ENCODE data around the gene SPATA12.

Gene SPATA12

DNA sequence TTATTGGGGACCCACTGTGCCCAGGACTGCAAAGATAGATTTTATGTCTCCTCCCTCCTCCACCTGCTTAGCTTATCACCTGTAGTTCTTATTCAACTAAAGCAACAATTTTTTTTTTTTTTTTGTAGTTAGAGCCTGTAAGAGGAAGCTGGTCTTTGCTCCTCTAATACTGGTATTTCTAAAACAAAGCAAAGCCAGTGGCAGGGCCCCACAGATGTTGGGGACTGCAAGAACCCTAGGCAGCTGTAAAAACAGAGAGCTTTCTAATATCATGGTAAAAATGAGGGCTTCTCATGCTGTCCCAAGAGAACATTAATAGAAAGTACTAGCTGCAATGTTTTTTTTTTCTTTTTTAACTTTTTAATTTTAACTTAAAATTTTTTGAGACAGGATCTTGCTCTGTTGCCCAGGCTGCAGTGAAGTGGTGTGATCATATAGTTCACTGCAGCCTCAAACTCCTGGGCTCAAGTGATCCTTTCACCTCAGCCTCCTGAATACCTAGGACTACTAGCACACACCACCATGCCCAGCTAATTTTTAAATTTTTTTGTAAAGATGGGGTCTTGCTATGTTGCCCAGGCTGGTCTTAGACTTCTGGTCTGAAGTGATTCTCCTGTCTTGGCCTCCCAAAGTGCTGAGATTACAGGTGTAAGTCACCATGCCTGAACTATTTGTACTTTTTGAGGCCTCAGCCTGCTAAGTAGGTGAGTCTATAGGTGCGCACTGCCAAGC, 27.1 kb downstream of the SPATA12 start:
- no peak overlapping the region for H3K4me3 ChIP-seq (ENCODE audit: low read length)
- no peak for DNase-seq (ENCODE audit: low read depth)
- TF ChIP-seq, protein P1, sequence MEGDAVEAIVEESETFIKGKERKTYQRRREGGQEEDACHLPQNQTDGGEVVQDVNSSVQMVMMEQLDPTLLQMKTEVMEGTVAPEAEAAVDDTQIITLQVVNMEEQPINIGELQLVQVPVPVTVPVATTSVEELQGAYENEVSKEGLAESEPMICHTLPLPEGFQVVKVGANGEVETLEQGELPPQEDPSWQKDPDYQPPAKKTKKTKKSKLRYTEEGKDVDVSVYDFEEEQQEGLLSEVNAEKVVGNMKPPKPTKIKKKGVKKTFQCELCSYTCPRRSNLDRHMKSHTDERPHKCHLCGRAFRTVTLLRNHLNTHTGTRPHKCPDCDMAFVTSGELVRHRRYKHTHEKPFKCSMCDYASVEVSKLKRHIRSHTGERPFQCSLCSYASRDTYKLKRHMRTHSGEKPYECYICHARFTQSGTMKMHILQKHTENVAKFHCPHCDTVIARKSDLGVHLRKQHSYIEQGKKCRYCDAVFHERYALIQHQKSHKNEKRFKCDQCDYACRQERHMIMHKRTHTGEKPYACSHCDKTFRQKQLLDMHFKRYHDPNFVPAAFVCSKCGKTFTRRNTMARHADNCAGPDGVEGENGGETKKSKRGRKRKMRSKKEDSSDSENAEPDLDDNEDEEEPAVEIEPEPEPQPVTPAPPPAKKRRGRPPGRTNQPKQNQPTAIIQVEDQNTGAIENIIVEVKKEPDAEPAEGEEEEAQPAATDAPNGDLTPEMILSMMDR (conservative IDR thresholded peaks at IDR 0.05; ENCODE audit: low read depth, low read length), result no peak

DNA sequence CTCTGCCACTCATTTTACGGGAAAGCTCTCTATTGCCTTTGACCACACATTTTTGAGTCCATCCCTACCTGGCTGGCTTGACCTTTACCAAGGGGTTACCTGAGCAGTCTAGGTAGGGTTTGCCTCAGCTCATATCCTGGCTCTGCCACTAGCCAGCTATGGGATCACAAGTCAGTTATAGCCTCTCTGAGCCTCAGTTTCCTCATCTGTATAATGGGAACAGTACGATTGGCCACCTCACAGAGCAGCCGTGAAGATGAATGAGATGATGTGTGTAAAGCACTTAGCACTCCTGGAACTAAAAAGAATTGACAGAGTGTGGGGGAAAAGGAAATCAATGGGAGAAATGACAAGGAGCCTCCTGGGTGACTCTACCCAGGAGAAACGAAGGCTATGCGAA, 28.0 kb downstream of the SPATA12 start:
- TF ChIP-seq, protein P1 (conservative IDR thresholded peaks at IDR 0.05; ENCODE audit: low read depth, low read length), result no peak
- H3K4me3 ChIP-seq (ENCODE audit: low read length), result no peak overlapping the region
- DNase-seq (ENCODE audit: low read depth), result no peak

DNA sequence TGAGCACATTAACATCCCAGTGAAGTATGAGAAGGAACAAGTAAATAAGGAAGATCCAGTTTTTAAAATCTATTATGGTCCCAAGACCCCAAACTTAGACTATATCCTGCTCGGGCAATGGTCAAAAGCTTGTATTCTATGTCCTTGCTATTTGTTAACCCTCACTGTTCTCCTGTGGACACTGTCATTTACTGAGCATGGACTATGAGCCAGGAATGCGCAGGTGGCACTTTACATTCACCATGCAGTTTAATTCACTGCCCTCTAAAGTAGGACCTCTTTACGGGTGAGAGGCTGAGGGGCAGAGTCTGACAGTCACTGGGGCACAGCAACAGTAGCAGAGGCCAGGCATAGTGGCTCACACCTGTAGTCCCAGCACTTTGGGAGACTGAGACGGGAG, 28.6 kb downstream of the SPATA12 start:
- DNase-seq (ENCODE audit: low read depth), result no peak
- TF ChIP-seq, protein P1 (conservative IDR thresholded peaks at IDR 0.05; ENCODE audit: low read depth, low read length), result no peak
- H3K4me3 ChIP-seq (ENCODE audit: low read length), result no peak overlapping the region

DNA sequence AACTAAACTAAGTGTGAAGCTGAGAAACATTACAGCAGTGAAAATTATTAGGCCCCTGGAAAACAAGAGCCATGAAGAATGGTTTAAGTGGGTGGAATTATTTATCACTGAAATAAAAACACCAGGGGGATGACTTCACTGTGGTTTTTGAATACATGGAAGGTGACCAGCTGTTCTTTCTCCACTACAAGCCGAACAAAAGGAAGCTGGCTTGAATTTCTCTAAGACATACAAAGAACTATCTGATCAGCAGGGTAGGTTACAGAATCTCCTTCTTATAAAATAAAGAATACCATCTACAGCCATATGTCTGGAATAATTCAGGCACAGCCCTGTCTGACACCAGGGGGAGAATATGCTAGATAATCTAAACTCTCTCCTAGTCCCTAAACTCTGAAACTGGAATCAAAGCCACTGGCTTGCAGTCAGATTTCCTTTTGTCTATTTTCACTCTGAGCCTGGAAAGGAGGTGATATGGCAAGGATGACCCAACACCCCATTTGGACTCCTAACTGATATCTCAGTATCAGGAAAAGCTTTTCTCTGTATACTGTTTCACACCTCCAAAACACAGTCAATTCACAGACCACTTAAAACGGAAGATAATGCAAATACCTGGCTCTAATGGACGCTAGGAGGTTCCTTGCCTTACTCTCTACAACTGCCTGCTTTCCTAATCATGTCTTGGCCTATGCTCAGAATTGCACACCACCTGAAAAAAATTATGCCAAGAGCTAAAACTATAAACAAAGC, 31.2 kb downstream of the SPATA12 start:
- H3K4me3 ChIP-seq (ENCODE audit: low read length), result no peak overlapping the region
- DNase-seq (ENCODE audit: low read depth), result no peak
- TF ChIP-seq, protein P1 (conservative IDR thresholded peaks at IDR 0.05; ENCODE audit: low read depth, low read length), result no peak

DNA sequence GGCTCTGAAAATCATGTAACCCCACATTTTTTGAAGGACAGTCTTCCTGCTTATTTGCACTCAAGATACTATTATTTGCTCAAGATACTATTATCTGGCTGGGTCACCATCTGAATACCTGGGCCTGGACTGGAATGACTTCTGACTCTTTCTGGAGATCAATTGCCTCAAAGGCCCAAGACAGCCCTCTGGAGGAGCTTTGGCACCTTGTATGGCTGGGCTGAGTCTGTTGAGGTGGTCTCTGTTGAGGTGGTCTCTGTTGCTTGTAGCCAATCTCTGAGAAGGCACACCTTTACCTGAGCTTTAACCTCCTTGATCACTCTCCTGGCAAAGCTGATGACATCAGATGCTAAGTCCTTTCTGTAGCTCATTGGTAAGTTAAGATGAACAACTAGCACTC, 33.0 kb downstream of the SPATA12 start:
- no peak overlapping the region for H3K4me3 ChIP-seq (ENCODE audit: low read length)
- no peak for DNase-seq (ENCODE audit: low read depth)
- TF ChIP-seq, protein P1 (conservative IDR thresholded peaks at IDR 0.05; ENCODE audit: low read depth, low read length), result no peak

DNA sequence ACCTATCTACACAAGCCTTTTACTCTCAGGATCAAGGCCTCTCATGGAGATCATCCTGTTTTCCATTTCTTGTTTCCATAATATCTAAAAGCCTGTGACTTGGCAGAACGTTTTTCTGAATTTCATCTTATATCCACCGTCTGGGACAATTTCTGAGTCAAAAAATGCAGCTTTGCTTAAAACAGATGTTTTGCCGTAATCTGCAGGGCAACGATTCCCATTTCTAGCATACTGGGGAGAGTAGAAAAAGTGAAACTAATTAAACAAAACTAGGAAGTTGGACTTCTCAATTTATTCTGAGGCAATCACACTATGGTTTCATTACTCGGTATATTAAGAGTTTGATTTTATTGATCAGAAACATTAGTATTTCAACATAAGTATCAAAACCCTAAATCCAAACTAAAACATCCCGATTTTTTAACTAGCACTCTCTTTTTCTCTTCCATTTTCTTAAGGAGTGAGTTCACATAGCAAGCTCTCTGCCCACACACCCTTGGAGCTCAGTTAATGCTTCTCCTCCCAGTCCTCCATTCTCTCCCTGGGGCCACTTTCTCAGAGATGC, 33.6 kb downstream of the SPATA12 start:
- H3K4me3 ChIP-seq (ENCODE audit: low read length), result no peak overlapping the region
- TF ChIP-seq, protein P1 (conservative IDR thresholded peaks at IDR 0.05; ENCODE audit: low read depth, low read length), result no peak
- DNase-seq (ENCODE audit: low read depth), result no peak

All from retinal pigment epithelial cell (primary cell).